Left lung (tissue), 10 donors: ENCODE data around the gene CFAP299. TPM values are rescaled to one million over a fixed set of nuclear protein-coding genes. Genes with fewer than 3 reads are reported as not detected.

Source experiments
- ATAC-seq: fragments of 200-7000 bp; cut with Tn5 transposase; one replicate; pipeline ENCODE4 v1.9.1; 2020; ENCODE audit warnings: moderate library complexity
- DNase-seq, 4 donors: peaks; one replicate each; pipeline ENCODE4 v3.0.0-alpha.2; 2013 to 2020
- H3K27ac ChIP-seq, 2 donors: fragments of 200-600 bp; sonication (generic) in 1 of 2; one replicate each; pipeline versions ENCODE4 v1.5.0 to v1.8.0; 2020 to 2021
- H3K27me3 ChIP-seq, 2 donors: fragments of 200-600 bp; sonication (generic) in 1 of 2; one replicate each; pipeline versions ENCODE4 v1.5.0 to v1.8.0; 2020 to 2021
- H3K36me3 ChIP-seq, 2 donors: fragments of 200-600 bp; sonication (generic) in 1 of 2; one replicate each; pipeline versions ENCODE4 v1.5.0 to v1.8.0; 2020 to 2021
- H3K4me1 ChIP-seq, 2 donors: fragments of 200-600 bp; one replicate each; pipeline ENCODE4 v1.8.0; 2021
- H3K4me3 ChIP-seq, 2 donors: fragments of 200-600 bp; sonication (generic) in 1 of 2; one replicate each; pipeline versions ENCODE4 v1.5.0 to v1.8.0; 2020 to 2021; ENCODE audit warnings: mild to moderate bottlenecking in 1 of 2
- H3K9me3 ChIP-seq, 2 donors: fragments of 200-600 bp; sonication (generic) in 1 of 2; one replicate each; pipeline versions ENCODE4 v1.5.0 to v1.8.0; 2020 to 2021
- CTCF ChIP-seq, 2 donors: fragments of 200-600 bp; sonication (generic) in 1 of 2; IDR thresholded peaks; one replicate each; pipeline versions ENCODE4 v1.5.0 to v1.8.0; 2021; ENCODE audit warnings: antibody characterized with exemption in 2 of 2
- intact Hi-C, 2 donors: fragments of 100-400 bp; cut with DNase I; formaldehyde crosslinking; loops; one replicate each; pipeline versions ENCODE4 v1.11.2 to v1.14.2; 2022
- polyA plus RNA-seq, 6 donors: library from polyadenylated mRNA; unstranded; fragments of 120-200 nt; gene quantifications; one replicate each; pipeline ENCODE4 v1.2.1, GENCODE V29; 2013; ENCODE audit not compliant: insufficient read length in 6 of 6
- total RNA-seq, 2 donors: library from RNA; stranded (reverse); fragmentation: NEBNext Ultra II Directional; extraction: Animal tissue kit (Norgen Biotek cat#: 25700); gene quantifications; one replicate each; pipeline ENCODE4 v1.2.1, GENCODE V29; 2021
- donor health status: DM: no; HTN: yes; CAD: no.
- donor health status: DM: no; HTN: no; CAD: no.

The CFAP299 gene
- total and polyA plus RNA-seq, 8 donors, result 1.2 to 2.3 (median 1.6) TPM; not detected in 1

GRCh38 chr4:80986011-80986410 lies 650.5 kb downstream of the CFAP299 start:
- H3K4me3 ChIP-seq, result no peak overlapping the region
- no peaks in the 10 kb centered on the region for H3K9me3 ChIP-seq
- no peak overlapping the region for H3K27ac ChIP-seq
- H3K27me3 ChIP-seq, result no peaks in the 10 kb centered on the region
- H3K4me1 ChIP-seq, result no peaks in the 10 kb centered on the region
- TF ChIP-seq CTCF (IDR thresholded peaks at IDR 0.05), result no peak
- no peaks in the 10 kb centered on the region for H3K36me3 ChIP-seq
- no peak for DNase-seq
- intact Hi-C loops, result no loop called here
- ATAC-seq, result no peak

GRCh38 chr4:80989921-80990544 lies 654.5 kb downstream of the CFAP299 start:
- H3K27ac ChIP-seq, result no peak overlapping the region
- no peaks in the 10 kb centered on the region for H3K27me3 ChIP-seq
- intact Hi-C loops, result no loop called here
- no peaks in the 10 kb centered on the region for H3K9me3 ChIP-seq
- ATAC-seq (peak; percentile 78), DNase-seq (peak in 2 of 4 donors; percentile 47 to 68)
- no peak overlapping the region for H3K4me3 ChIP-seq
- no peaks in the 10 kb centered on the region for H3K4me1 ChIP-seq
- H3K36me3 ChIP-seq, result no peaks in the 10 kb centered on the region
- peak; percentile 35 to 56 for TF ChIP-seq CTCF (IDR thresholded peaks at IDR 0.05)

- Histone ChIP-seq H3K36me3 (no peaks in the 10 kb centered on the region), H3K4me3 (no peak overlapping the region), H3K27ac (no peak overlapping the region), H3K9me3 (no peaks in the 10 kb centered on the region), H3K4me1 (no peaks in the 10 kb centered on the region), H3K27me3 (no peaks in the 10 kb centered on the region)
- no peak for TF ChIP-seq CTCF (IDR thresholded peaks at IDR 0.05)
- ATAC-seq (no peak), DNase-seq (no peak)
- intact Hi-C loops, result no loop called here
Measured at GRCh38 chr4:80990851-80991250, 655.3 kb downstream of the CFAP299 start.

GRCh38 chr4:80999943-81000342 lies 664.4 kb downstream of the CFAP299 start:
- intact Hi-C loops, result no loop called here
- DNase-seq, result no peak
- H3K27me3 ChIP-seq, result no peaks in the 10 kb centered on the region

GRCh38 chr4:81003597-81004111 lies 668.1 kb downstream of the CFAP299 start:
- Histone ChIP-seq H3K9me3 (no peaks in the 10 kb centered on the region), H3K4me1 (no peaks in the 10 kb centered on the region), H3K36me3 (no peaks in the 10 kb centered on the region), H3K27ac (no peak overlapping the region), H3K27me3 (no peaks in the 10 kb centered on the region), H3K4me3 (no peak overlapping the region)
- no peak for TF ChIP-seq CTCF (IDR thresholded peaks at IDR 0.05)
- ATAC-seq (no peak), DNase-seq (no peak)
- intact Hi-C loops, result no loop called here

More at GRCh38 chr4:80999943-81000342, 664.4 kb downstream of the CFAP299 start:
- Histone ChIP-seq H3K9me3 (no peaks in the 10 kb centered on the region), H3K36me3 (no peaks in the 10 kb centered on the region), H3K27ac (no peak overlapping the region), H3K4me3 (no peak overlapping the region), H3K4me1 (no peaks in the 10 kb centered on the region)
- no peak for ATAC-seq
- no peak for TF ChIP-seq CTCF (IDR thresholded peaks at IDR 0.05)
